ENCODE data around the gene ORC4.

DNA sequence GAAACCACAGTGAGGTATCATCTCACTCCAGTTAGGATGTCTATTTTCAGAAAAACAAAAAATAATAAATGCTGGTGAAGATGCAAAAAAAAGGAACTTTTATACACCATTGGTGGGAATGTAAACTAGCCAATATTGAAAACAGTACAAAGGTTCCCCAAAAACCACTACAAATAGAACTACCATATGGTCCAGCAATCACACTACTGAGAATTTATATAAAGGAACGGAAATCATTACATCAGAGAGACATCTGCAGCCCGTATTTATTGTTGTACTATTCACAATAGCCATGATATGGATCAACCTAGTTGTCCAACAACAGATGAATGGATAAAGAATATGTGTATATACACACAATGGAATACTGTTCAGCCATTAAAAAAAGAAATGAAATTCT is 52.0 kb downstream of the ORC4 start:
- TF ChIP-seq, protein P1, sequence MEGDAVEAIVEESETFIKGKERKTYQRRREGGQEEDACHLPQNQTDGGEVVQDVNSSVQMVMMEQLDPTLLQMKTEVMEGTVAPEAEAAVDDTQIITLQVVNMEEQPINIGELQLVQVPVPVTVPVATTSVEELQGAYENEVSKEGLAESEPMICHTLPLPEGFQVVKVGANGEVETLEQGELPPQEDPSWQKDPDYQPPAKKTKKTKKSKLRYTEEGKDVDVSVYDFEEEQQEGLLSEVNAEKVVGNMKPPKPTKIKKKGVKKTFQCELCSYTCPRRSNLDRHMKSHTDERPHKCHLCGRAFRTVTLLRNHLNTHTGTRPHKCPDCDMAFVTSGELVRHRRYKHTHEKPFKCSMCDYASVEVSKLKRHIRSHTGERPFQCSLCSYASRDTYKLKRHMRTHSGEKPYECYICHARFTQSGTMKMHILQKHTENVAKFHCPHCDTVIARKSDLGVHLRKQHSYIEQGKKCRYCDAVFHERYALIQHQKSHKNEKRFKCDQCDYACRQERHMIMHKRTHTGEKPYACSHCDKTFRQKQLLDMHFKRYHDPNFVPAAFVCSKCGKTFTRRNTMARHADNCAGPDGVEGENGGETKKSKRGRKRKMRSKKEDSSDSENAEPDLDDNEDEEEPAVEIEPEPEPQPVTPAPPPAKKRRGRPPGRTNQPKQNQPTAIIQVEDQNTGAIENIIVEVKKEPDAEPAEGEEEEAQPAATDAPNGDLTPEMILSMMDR (IDR thresholded peaks at IDR 0.05), result no peak
- no peak for TF ChIP-seq POLR2AphosphoS5 (IDR thresholded peaks at IDR 0.05)
- TF ChIP-seq EP300 (IDR thresholded peaks at IDR 0.05), result no peak

Measured in stomach (tissue), 4 donors.